AG10803 (cell line): Measurements from ENCODE around the gene PDE4A.

ENCODE experiments used
- DNase-seq: peaks from one replicate; pipeline ENCODE4 v3.0.0; 2010; ENCODE audit warnings: low read depth
- H3K4me3 ChIP-seq: 2 replicates; pipeline ENCODE4 v1.5.1; 2011; ENCODE audit warnings: mild to moderate bottlenecking, low read length, control low read depth
- TF ChIP-seq, protein P1 (sequence below): conservative IDR thresholded peaks from 2 replicates; pipeline ENCODE4 v1.5.1; 2011; ENCODE audit warnings: mild to moderate bottlenecking, low read length, control low read depth, inconsistent platforms

The PDE4A gene

DNA sequence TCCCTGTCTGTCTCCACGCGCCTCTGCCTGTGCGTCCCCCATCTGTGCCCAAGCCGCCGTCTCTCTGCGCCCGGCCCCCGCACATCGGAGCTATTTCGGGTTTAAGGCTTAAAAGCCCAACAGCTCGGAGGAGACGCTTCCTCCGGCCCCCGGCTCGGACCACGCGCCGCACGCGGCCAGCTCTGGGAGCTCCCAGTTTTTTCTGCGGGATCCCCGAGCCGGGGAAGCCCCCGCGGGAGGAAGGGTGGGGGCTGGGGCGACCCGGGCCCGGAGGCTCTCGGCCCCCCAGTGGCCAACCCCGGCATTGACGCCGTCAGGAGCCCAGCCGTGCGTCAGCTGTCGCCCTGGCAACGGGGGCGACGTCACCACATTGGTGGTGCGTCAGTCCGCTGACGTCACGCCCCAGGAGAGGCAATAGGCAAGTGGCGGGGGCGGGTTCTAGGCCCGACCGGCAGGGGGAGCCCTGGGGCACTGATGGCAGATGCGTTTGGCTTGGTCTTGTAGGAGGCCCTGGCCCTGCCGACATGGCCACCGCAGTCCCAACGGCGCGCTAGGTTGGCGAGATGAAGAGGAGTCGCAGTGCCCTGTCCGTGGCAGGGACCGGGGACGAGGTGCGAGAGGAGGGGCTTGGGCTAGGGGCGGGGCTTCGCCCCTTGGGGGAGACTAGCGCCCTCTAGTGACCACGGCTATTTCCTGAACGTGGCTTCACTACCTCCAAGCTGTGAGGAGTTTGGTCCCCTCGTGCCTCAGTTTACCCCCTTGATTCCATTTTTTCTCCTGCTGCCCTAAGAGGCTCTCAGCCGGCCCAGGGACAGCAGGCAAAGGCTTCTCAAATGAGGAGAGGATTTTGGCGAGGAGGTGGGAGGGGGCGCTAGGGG lies 3.7 kb upstream of the PDE4A start:
- TF ChIP-seq, protein P1, sequence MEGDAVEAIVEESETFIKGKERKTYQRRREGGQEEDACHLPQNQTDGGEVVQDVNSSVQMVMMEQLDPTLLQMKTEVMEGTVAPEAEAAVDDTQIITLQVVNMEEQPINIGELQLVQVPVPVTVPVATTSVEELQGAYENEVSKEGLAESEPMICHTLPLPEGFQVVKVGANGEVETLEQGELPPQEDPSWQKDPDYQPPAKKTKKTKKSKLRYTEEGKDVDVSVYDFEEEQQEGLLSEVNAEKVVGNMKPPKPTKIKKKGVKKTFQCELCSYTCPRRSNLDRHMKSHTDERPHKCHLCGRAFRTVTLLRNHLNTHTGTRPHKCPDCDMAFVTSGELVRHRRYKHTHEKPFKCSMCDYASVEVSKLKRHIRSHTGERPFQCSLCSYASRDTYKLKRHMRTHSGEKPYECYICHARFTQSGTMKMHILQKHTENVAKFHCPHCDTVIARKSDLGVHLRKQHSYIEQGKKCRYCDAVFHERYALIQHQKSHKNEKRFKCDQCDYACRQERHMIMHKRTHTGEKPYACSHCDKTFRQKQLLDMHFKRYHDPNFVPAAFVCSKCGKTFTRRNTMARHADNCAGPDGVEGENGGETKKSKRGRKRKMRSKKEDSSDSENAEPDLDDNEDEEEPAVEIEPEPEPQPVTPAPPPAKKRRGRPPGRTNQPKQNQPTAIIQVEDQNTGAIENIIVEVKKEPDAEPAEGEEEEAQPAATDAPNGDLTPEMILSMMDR: peak; percentile 56
- H3K4me3 ChIP-seq: peak overlapping the region; percentile 68
- peak; percentile 81 for DNase-seq

DNA sequence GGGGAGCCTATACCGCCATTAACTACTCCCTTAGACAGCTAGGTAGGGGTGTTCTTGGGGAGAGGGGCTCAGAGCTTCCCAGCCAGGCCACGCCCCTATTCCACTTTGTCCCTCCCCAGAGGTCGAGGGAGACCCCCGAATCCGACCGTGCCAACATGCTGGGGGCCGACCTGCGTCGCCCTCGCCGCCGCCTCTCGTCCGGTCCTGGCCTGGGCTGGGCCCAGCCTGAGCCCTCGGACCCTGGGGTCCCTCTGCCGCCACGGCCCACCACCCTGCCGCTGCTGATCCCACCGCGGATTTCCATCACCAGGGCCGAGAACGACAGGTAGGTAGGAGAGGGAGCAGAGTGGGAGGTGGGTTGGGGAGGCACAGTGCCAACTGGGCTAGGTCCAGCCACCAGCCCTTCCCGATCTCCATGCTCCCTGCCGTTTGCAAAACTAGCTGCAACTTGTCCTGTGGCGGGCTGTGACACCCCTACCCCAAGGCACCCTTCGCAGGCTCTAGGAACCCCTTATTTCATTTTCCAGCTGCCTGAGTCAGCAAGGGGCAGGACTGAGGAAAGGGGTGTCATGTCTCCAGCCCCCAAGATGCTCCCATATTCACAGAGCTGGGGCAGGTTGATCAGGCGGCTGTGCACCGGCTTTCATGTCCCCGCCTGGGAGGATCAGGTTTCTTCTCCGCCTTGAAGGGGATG lies 2.6 kb upstream of the PDE4A start:
- DNase-seq: no peak
- TF ChIP-seq, protein P1: no peak
- no peak overlapping the region for H3K4me3 ChIP-seq

DNA sequence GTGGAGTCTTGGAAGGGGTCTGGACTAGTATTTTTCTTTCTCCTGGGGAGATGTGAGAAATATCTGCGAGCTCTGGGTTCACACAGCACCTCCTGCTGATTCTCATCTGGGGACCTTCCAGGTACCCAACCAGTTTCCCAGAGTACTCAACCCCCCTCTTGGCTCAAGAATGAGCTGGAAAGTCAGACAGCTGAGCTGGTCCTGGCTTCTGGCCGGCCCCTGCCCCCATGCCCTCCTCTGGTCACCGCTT lies 2.2 kb upstream of the PDE4A start:
- H3K4me3 ChIP-seq: no peak overlapping the region
- TF ChIP-seq, protein P1: no peak

DNA sequence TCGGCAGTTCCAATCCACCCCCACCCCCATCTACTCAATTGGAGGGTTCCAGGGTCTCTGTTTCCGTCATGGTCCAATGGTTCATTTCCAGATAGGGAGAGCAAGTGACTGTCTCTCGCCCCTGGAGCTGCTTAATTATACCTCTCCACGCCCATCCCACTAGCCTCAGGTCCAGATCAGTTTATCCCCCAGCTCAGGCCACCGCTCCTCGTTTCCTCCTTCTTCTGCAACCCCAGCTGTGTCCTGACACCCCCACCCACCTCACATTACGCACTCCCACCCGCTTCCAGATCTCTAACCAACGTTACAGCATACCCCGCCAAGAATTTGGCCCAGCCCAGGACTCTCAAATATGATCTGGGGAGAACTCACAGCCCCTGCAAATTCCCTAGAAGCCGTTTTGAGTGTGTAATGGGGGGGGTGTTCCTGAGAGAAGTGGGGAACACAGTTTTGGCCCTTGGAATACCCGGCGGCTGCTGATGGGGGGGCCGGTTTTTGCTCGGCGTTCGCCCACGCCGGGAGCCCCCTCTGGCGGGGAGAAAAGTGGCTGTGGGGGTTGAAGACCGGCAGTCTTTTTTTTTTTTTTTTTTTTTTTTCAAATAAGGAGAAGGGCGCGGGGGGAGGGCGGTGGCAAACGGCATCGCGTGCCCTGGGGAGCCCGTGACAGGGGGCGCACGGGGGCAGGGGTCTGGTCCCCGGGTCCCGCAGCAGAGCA lies 1.7 kb upstream of the PDE4A start:
- DNase-seq: no peak
- TF ChIP-seq, protein P1: no peak; the same call in 1 of the 2 replicates
- peak overlapping the region; percentile 40; the same call in 1 of the 2 replicates for H3K4me3 ChIP-seq

More for the DNA sequence above, 2.2 kb upstream of the PDE4A start:
- DNase-seq: no peak

DNA sequence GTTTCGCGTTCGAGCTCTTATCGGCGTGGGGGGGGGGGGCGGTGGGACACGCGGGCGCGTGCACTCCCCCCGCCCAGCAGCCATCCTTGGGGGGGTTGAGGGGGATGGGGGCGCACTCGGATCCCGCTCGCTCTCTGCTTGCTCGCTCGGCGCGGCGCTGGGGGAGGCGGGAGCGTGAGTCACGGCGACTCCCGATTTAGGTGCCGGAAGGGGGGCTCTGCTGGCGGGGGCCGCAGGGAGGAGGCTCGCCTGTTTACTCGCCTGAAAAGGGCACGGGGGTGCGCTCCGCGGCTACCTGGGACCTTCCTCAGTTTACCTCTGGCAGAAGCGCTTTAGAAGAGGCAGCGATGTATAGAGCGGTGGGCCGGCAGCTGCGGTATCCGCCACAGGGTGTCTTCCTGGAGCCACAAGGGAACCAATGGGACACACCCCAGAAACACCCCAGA lies 1.1 kb upstream of the PDE4A start:
- no peak for DNase-seq
- TF ChIP-seq, protein P1: no peak
- H3K4me3 ChIP-seq: peak overlapping the region; percentile 40

DNA sequence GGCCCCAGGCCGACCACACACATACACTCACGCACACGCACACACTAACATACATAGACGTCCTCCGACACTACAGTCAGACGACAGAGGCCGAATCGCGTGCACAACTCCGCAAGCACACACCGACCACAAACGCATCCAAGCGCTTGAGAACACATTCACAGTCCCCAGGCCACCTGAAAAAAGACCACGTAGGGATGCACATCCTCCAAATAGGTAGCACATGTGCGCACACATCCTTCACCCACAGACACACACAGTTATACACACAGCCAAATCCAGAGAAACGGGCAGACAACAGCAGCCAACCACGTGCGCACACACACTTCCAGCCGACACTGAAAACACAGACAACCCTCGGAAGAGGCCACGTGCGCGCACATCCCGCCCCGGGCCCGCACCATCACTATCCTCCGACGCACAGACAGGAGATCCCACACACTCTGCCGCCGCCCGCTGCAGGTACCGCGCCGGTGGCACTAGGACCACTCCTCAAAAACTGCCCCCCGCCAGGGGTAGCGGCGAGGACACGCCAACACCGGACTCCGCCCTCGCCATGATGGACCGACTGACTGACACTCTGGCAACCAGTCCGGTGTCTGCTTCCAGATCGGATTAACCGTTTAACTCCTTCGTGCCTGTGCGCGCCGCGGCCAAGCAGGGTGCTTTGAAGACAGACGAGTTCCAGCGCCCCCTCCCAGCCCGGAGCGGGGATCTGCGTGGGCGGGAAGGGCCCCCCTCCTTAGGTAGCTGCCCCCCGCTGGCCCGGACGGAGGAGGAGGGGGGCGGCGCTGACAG lies 493 bp upstream of the PDE4A start:
- no peak for DNase-seq
- TF ChIP-seq, protein P1: no peak
- peak overlapping the region; percentile 40 for H3K4me3 ChIP-seq
